GM23338 (cell line): ENCODE results near the gene OCEL1. TPM values are rescaled to one million over a fixed set of nuclear protein-coding genes. Genes with fewer than 3 reads are reported as not detected.

ENCODE experiments used
- ATAC-seq: fragments of 200-7000 bp; cut with Tn5 transposase; 3 replicates; pipeline ENCODE4 v1.9.1; 2020
- DNase-seq: peaks from one replicate; pipeline ENCODE4 v3.0.0-alpha.2; 2015; ENCODE audit warnings: low spot score
- H2AFZ ChIP-seq: fragments of 200-600 bp; sonication (generic); 2 replicates; pipeline ENCODE4 v1.8.0; 2016; ENCODE audit warnings: antibody characterized with exemption, mild to moderate bottlenecking, moderate library complexity
- H3F3A ChIP-seq: fragments of 200-600 bp; sonication (generic); replicated peaks from 2 replicates; pipeline ENCODE4 v1.8.0; 2017; ENCODE audit warnings: antibody characterized with exemption, mixed run types, low read depth
- H3K27ac ChIP-seq: fragments of 200-600 bp; sonication (generic); 2 replicates; pipeline ENCODE4 v1.6.1; 2016; ENCODE audit warnings: low read depth
- H3K27me3 ChIP-seq: fragments of 200-600 bp; sonication (generic); 2 replicates; pipeline ENCODE4 v1.8.0; 2016; ENCODE audit warnings: mild to moderate bottlenecking, mixed run types, moderate library complexity; ENCODE audit not compliant: insufficient read depth
- H3K36me3 ChIP-seq: fragments of 200-600 bp; sonication (generic); 2 replicates; pipeline ENCODE4 v1.8.0; 2016; ENCODE audit warnings: mild to moderate bottlenecking; ENCODE audit not compliant: insufficient read depth
- H3K4me1 ChIP-seq: fragments of 200-600 bp; sonication (generic); 2 replicates; pipeline ENCODE4 v1.8.0; 2016; ENCODE audit warnings: mild to moderate bottlenecking, moderate library complexity; ENCODE audit not compliant: insufficient read depth
- H3K4me2 ChIP-seq: fragments of 200-600 bp; sonication (generic); 2 replicates; pipeline ENCODE4 v1.7.1; 2017; ENCODE audit warnings: mixed run types
- H3K4me3 ChIP-seq: fragments of 200-600 bp; sonication (generic); 2 replicates; pipeline ENCODE4 v1.6.1; 2016; ENCODE audit warnings: mixed run types
- H3K79me2 ChIP-seq: fragments of 200-600 bp; sonication (generic); replicated peaks from 2 replicates; pipeline ENCODE4 v1.8.0; 2017; ENCODE audit warnings: mild to moderate bottlenecking; ENCODE audit not compliant: insufficient read depth
- H3K9me2 ChIP-seq: fragments of 200-600 bp; sonication (generic); 2 replicates; pipeline ENCODE4 v1.8.0; 2017; ENCODE audit not compliant: insufficient read depth
- H4K20me1 ChIP-seq: fragments of 200-600 bp; sonication (generic); replicated peaks from 2 replicates; pipeline ENCODE4 v1.8.0; 2017; ENCODE audit warnings: mild to moderate bottlenecking; ENCODE audit not compliant: insufficient read depth
- H3K27ac Mint-ChIP-seq: 2 replicates; pipeline ENCODE4 v1.8.0; 2020; ENCODE audit warnings: inconsistent platforms, mild to moderate bottlenecking, moderate library complexity, mixed read lengths
- H3K27me3 Mint-ChIP-seq: 3 replicates; pipeline ENCODE4 v1.8.0; 2022; ENCODE audit warnings: low read depth, mild to moderate bottlenecking, moderate library complexity, mixed read lengths, inconsistent platforms; ENCODE audit not compliant: insufficient read depth, poor library complexity
- H3K36me3 Mint-ChIP-seq: 3 replicates; pipeline ENCODE4 v1.8.0; 2021; ENCODE audit warnings: low read depth, mild to moderate bottlenecking, inconsistent platforms, moderate library complexity, mixed read lengths
- H3K4me1 Mint-ChIP-seq: 3 replicates; pipeline ENCODE4 v1.8.0; 2020; ENCODE audit warnings: mild to moderate bottlenecking, inconsistent platforms, mixed read lengths
- H3K4me3 Mint-ChIP-seq: 3 replicates; pipeline ENCODE4 v1.8.0; 2021; ENCODE audit warnings: moderate library complexity, mild to moderate bottlenecking, inconsistent platforms, mixed read lengths
- H3K9me3 Mint-ChIP-seq: 3 replicates; pipeline ENCODE4 v1.8.0; 2020; ENCODE audit warnings: moderate library complexity, mild to moderate bottlenecking, inconsistent platforms, mixed read lengths
- CREB1 ChIP-seq: fragments of 250-450 bp; sonication (Bioruptor Pico); IDR thresholded peaks from 2 replicates; pipeline ENCODE4 v1.5.0; 2020; ENCODE audit warnings: low read depth, mild to moderate bottlenecking, moderate library complexity
- EZH2 ChIP-seq: fragments of 200-600 bp; sonication (generic); IDR thresholded peaks from one replicate; pipeline ENCODE4 v1.8.0; 2017; ENCODE audit warnings: antibody characterized with exemption, mild to moderate bottlenecking, low read depth; ENCODE audit not compliant: unreplicated experiment
- EZH2phosphoT487 ChIP-seq: fragments of 200-600 bp; sonication (generic); IDR thresholded peaks from one replicate; pipeline ENCODE4 v1.8.1; 2018; ENCODE audit warnings: antibody characterized with exemption; ENCODE audit not compliant: unreplicated experiment
- JUNB ChIP-seq: IDR thresholded peaks from one replicate; pipeline ENCODE4 v1.6.1; 2016; ENCODE audit warnings: antibody characterized with exemption; ENCODE audit not compliant: unreplicated experiment
- NANOG ChIP-seq: IDR thresholded peaks from 2 replicates; pipeline ENCODE4 v1.6.1; 2016; ENCODE audit warnings: antibody characterized with exemption, borderline replicate concordance
- POLR2AphosphoS5 ChIP-seq: IDR thresholded peaks from 2 replicates; pipeline ENCODE4 v1.6.1; 2016; ENCODE audit warnings: antibody characterized with exemption, low read depth
- STAT1 ChIP-seq: IDR thresholded peaks from one replicate; pipeline ENCODE4 v1.6.1; 2016; ENCODE audit warnings: antibody characterized with exemption; ENCODE audit not compliant: unreplicated experiment
- ZNF114 ChIP-seq: fragments of 250-450 bp; sonication (Bioruptor Pico); IDR thresholded peaks from 2 replicates; pipeline ENCODE4 v1.5.0; 2020; ENCODE audit warnings: mild to moderate bottlenecking, moderate library complexity
- ZNF331 ChIP-seq: fragments of 250-450 bp; sonication (Bioruptor Pico); IDR thresholded peaks from 2 replicates; pipeline ENCODE4 v1.5.0; 2020; ENCODE audit warnings: low read depth, mild to moderate bottlenecking, moderate library complexity
- polyA plus RNA-seq: library from polyadenylated mRNA; unstranded; fragments of >200 nt; fragmentation: Nextera tagmentation; extraction: Ambion mirVana; gene quantifications from 2 replicates; pipeline ENCODE4 v1.2.1, GENCODE V29; 2016
- total RNA-seq: library from RNA; depleted of rRNA; stranded (reverse); fragments of >200 nt; shearing (Covaris generic); gene quantifications from 2 replicates; pipeline ENCODE4 v1.2.3, GENCODE V29; 2014
- TF ChIP-seq, protein P1 (sequence below): IDR thresholded peaks from one replicate; pipeline ENCODE4 v1.6.1; 2018; ENCODE audit warnings: antibody characterized with exemption; ENCODE audit not compliant: unreplicated experiment
- TF ChIP-seq, protein P2 (sequence below), 2 experiments: fragments of 200-600 bp in 1 of 2; sonication (generic) in 1 of 2; conservative IDR thresholded peaks; 2 replicates each; pipeline versions ENCODE4 v1.5.1 to v1.6.1; 2016 to 2017; ENCODE audit warnings: antibody characterized with exemption in 2 of 2, low read depth in 2 of 2, mild to moderate bottlenecking in 2 of 2, moderate library complexity in 1 of 2
- TF ChIP-seq, protein P3 (sequence below): fragments of 250-450 bp; sonication (Bioruptor Pico); IDR thresholded peaks from 2 replicates; pipeline ENCODE4 v1.5.0; 2020; ENCODE audit warnings: mild to moderate bottlenecking, moderate library complexity
- TF ChIP-seq, protein P4 (sequence below): IDR thresholded peaks from 2 replicates; pipeline ENCODE4 v1.6.1; 2016; ENCODE audit warnings: antibody characterized with exemption

Gene OCEL1
- total and polyA plus RNA-seq, 2 experiments from 2014 or later, result 12.7 to 47.4 TPM

DNA sequence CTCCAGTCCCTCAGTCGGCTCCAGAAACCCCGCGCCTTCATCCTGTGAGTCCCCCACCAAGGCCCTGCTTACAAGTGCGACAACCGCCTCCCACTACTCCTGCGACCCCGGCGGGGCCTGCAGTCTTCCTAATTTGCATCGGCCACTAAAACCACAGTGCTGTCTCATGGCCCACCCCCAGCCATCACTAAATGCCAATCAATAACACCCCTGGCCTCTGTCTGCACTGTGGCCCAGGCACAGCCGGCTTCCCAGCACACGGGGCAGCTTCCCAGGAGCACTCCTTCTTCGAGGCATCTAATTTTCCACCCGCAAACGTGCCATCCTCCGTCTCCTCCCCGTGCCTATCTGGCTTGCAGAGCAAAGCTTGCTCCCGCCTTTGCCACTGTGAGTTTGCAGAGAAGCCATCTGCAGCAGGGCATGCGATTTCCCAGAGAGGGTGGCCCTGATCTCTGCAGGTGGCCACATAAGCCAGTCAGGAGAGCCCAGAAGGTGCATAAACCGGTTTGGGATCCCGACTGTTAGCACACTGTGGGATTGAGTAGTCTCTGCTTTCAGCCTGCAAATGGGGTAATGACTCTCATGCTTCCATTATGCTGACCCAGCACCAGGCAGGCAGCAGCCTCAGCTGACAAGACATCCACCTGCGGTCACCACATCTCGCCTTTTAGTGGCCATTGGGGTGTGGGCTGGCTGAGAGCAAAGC, 44.9 kb upstream of the OCEL1 start:
- peaks cover 10% of the 10 kb centered on the region for H3K27me3 Mint-ChIP-seq
- no peaks in the 10 kb centered on the region for H3K9me3 Mint-ChIP-seq
- peak overlapping the region; percentile 94 for H3K27ac Mint-ChIP-seq
- Histone ChIP-seq H3K9me2 (no peaks in the 10 kb centered on the region), H3K27ac (peak overlapping the region; percentile 84), H4K20me1 (no peaks in the 10 kb centered on the region; the same call in 1 of the 2 replicates), H3K4me1 (no peaks in the 10 kb centered on the region), H3F3A (peaks cover 6% of the 10 kb centered on the region), H2AFZ (no peak overlapping the region), H3K36me3 (peaks cover 6% of the 10 kb centered on the region; the same call in 1 of the 2 replicates), H3K79me2 (no peaks in the 10 kb centered on the region), H3K4me2 (no peak overlapping the region), H3K27me3 (no peaks in the 10 kb centered on the region), H3K4me3 (no peak overlapping the region)
- TF ChIP-seq CREB1, result no peak
- TF ChIP-seq ZNF114, result no peak
- no peak for TF ChIP-seq EZH2phosphoT487
- no peak for TF ChIP-seq POLR2AphosphoS5
- no peak for TF ChIP-seq STAT1
- TF ChIP-seq, protein P1, sequence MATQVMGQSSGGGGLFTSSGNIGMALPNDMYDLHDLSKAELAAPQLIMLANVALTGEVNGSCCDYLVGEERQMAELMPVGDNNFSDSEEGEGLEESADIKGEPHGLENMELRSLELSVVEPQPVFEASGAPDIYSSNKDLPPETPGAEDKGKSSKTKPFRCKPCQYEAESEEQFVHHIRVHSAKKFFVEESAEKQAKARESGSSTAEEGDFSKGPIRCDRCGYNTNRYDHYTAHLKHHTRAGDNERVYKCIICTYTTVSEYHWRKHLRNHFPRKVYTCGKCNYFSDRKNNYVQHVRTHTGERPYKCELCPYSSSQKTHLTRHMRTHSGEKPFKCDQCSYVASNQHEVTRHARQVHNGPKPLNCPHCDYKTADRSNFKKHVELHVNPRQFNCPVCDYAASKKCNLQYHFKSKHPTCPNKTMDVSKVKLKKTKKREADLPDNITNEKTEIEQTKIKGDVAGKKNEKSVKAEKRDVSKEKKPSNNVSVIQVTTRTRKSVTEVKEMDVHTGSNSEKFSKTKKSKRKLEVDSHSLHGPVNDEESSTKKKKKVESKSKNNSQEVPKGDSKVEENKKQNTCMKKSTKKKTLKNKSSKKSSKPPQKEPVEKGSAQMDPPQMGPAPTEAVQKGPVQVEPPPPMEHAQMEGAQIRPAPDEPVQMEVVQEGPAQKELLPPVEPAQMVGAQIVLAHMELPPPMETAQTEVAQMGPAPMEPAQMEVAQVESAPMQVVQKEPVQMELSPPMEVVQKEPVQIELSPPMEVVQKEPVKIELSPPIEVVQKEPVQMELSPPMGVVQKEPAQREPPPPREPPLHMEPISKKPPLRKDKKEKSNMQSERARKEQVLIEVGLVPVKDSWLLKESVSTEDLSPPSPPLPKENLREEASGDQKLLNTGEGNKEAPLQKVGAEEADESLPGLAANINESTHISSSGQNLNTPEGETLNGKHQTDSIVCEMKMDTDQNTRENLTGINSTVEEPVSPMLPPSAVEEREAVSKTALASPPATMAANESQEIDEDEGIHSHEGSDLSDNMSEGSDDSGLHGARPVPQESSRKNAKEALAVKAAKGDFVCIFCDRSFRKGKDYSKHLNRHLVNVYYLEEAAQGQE, result no peak
- no peak for TF ChIP-seq JUNB
- no peak for TF ChIP-seq EZH2
- TF ChIP-seq ZNF331 (CRISPR knock-in tag), result no peak
- no peak for TF ChIP-seq NANOG
- TF ChIP-seq, protein P2, sequence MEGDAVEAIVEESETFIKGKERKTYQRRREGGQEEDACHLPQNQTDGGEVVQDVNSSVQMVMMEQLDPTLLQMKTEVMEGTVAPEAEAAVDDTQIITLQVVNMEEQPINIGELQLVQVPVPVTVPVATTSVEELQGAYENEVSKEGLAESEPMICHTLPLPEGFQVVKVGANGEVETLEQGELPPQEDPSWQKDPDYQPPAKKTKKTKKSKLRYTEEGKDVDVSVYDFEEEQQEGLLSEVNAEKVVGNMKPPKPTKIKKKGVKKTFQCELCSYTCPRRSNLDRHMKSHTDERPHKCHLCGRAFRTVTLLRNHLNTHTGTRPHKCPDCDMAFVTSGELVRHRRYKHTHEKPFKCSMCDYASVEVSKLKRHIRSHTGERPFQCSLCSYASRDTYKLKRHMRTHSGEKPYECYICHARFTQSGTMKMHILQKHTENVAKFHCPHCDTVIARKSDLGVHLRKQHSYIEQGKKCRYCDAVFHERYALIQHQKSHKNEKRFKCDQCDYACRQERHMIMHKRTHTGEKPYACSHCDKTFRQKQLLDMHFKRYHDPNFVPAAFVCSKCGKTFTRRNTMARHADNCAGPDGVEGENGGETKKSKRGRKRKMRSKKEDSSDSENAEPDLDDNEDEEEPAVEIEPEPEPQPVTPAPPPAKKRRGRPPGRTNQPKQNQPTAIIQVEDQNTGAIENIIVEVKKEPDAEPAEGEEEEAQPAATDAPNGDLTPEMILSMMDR (conservative IDR thresholded peaks at IDR 0.05; ENCODE audit: low read depth in 2 of 2), result no peak
- TF ChIP-seq, protein P3, sequence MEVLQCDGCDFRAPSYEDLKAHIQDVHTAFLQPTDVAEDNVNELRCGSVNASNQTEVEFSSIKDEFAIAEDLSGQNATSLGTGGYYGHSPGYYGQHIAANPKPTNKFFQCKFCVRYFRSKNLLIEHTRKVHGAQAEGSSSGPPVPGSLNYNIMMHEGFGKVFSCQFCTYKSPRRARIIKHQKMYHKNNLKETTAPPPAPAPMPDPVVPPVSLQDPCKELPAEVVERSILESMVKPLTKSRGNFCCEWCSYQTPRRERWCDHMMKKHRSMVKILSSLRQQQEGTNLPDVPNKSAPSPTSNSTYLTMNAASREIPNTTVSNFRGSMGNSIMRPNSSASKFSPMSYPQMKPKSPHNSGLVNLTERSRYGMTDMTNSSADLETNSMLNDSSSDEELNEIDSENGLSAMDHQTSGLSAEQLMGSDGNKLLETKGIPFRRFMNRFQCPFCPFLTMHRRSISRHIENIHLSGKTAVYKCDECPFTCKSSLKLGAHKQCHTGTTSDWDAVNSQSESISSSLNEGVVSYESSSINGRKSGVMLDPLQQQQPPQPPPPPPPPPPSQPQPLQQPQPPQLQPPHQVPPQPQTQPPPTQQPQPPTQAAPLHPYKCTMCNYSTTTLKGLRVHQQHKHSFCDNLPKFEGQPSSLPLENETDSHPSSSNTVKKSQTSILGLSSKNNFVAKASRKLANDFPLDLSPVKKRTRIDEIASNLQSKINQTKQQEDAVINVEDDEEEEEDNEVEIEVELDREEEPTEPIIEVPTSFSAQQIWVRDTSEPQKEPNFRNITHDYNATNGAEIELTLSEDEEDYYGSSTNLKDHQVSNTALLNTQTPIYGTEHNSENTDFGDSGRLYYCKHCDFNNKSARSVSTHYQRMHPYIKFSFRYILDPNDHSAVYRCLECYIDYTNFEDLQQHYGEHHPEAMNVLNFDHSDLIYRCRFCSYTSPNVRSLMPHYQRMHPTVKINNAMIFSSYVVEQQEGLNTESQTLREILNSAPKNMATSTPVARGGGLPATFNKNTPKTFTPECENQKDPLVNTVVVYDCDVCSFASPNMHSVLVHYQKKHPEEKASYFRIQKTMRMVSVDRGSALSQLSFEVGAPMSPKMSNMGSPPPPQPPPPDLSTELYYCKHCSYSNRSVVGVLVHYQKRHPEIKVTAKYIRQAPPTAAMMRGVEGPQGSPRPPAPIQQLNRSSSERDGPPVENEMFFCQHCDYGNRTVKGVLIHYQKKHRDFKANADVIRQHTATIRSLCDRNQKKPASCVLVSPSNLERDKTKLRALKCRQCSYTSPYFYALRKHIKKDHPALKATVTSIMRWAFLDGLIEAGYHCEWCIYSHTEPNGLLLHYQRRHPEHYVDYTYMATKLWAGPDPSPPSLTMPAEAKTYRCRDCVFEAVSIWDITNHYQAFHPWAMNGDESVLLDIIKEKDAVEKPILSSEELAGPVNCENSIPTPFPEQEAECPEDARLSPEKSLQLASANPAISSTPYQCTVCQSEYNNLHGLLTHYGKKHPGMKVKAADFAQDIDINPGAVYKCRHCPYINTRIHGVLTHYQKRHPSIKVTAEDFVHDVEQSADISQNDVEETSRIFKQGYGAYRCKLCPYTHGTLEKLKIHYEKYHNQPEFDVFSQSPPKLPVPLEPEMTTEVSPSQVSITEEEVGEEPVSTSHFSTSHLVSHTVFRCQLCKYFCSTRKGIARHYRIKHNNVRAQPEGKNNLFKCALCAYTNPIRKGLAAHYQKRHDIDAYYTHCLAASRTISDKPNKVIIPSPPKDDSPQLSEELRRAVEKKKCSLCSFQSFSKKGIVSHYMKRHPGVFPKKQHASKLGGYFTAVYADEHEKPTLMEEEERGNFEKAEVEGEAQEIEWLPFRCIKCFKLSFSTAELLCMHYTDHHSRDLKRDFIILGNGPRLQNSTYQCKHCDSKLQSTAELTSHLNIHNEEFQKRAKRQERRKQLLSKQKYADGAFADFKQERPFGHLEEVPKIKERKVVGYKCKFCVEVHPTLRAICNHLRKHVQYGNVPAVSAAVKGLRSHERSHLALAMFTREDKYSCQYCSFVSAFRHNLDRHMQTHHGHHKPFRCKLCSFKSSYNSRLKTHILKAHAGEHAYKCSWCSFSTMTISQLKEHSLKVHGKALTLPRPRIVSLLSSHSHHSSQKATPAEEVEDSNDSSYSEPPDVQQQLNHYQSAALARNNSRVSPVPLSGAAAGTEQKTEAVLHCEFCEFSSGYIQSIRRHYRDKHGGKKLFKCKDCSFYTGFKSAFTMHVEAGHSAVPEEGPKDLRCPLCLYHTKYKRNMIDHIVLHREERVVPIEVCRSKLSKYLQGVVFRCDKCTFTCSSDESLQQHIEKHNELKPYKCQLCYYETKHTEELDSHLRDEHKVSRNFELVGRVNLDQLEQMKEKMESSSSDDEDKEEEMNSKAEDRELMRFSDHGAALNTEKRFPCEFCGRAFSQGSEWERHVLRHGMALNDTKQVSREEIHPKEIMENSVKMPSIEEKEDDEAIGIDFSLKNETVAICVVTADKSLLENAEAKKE, result no peak
- TF ChIP-seq, protein P4, sequence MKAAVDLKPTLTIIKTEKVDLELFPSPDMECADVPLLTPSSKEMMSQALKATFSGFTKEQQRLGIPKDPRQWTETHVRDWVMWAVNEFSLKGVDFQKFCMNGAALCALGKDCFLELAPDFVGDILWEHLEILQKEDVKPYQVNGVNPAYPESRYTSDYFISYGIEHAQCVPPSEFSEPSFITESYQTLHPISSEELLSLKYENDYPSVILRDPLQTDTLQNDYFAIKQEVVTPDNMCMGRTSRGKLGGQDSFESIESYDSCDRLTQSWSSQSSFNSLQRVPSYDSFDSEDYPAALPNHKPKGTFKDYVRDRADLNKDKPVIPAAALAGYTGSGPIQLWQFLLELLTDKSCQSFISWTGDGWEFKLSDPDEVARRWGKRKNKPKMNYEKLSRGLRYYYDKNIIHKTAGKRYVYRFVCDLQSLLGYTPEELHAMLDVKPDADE, result no peak
- no peak overlapping the region; the same call in 1 of the 3 replicates for H3K4me3 Mint-ChIP-seq
- peaks cover 13% of the 10 kb centered on the region for H3K4me1 Mint-ChIP-seq
- ATAC-seq (peak; percentile 81), DNase-seq (peak; percentile 63)
- H3K36me3 Mint-ChIP-seq, result peaks cover 23% of the 10 kb centered on the region
